T-helper 17 cell (primary cell): ENCODE measurements around the gene AURKAIP1. TPM values are rescaled to one million over a fixed set of nuclear protein-coding genes. Genes with fewer than 3 reads are reported as not detected.

Source experiments
- total RNA-seq, 4 donors: library from RNA in 2 of 4; stranded (reverse) in 2 of 4; gene quantifications; one replicate each; pipeline ENCODE4 v1.2.3 and lab custom pipeline; 2022 to 2026

AURKAIP1 gene
- total RNA-seq, 2 donors from 2014 or later = 58.3 to 62.6 TPM

Other genes with a start within 250 kb of the AURKAIP1 start
- gene TTLL10, start 201.3 kb downstream of the AURKAIP1 start, total RNA-seq = 1 to 10 TPM in 1 of 2 donors, under 1 TPM in 1; 0.86 to 2.5 TPM
- 10 to 100 TPM; 47.9 to 80.4 TPM for gene TNFRSF18, start 168.6 kb downstream of the AURKAIP1 start, total RNA-seq
- 100 to 1,000 TPM in 1 of 2 donors, 10 to 100 TPM in 1; 94.7 to 127 TPM for gene TNFRSF4, start 161.1 kb downstream of the AURKAIP1 start, total RNA-seq
- 100 to 1,000 TPM; 129 to 146 TPM for gene SDF4, start 143.2 kb downstream of the AURKAIP1 start, total RNA-seq
- 1 to 10 TPM; 8.4 to 9.4 TPM for gene B3GALT6, start 143.0 kb downstream of the AURKAIP1 start, total RNA-seq
- gene C1QTNF12, start 128.5 kb downstream of the AURKAIP1 start, total RNA-seq = 1 to 10 TPM in 1 of 2 donors, under 1 TPM in 1; 0.91 to 2.0 TPM
- gene UBE2J2, start 101.4 kb downstream of the AURKAIP1 start, total RNA-seq = 10 to 100 TPM; 50.6 to 57.7 TPM
- gene SCNN1D, start 94.8 kb downstream of the AURKAIP1 start, total RNA-seq = 1 to 10 TPM; 4.6 to 8.0 TPM
- 10 to 100 TPM; 63.5 to 66.2 TPM for gene ACAP3, start 67.3 kb downstream of the AURKAIP1 start, total RNA-seq
- gene PUSL1, start 66.6 kb downstream of the AURKAIP1 start, total RNA-seq = 10 to 100 TPM; 10.6 to 14.9 TPM
- gene INTS11, start 50.5 kb downstream of the AURKAIP1 start, total RNA-seq = 100 to 1,000 TPM; 130 to 132 TPM
- 10 to 100 TPM; 14.3 to 15.7 TPM for gene CPTP, start 50.4 kb downstream of the AURKAIP1 start, total RNA-seq
- under 1 TPM; 0.72 to 0.96 TPM for gene TAS1R3, start 43.9 kb downstream of the AURKAIP1 start, total RNA-seq
- gene DVL1, start 25.8 kb downstream of the AURKAIP1 start, total RNA-seq = 10 to 100 TPM; 41.0 to 45.8 TPM
- gene MXRA8, start 16.7 kb downstream of the AURKAIP1 start, total RNA-seq = 1 to 10 TPM in 1 of 2 donors, under 1 TPM in 1; 0.42 to 1.0 TPM
- gene CCNL2, start 24.1 kb upstream of the AURKAIP1 start, total RNA-seq = 100 to 1,000 TPM; 231 to 252 TPM
- 10 to 100 TPM; 88.0 to 92.1 TPM for gene MRPL20, start 32.1 kb upstream of the AURKAIP1 start, total RNA-seq
- not detected for gene ANKRD65, start 46.1 kb upstream of the AURKAIP1 start, total RNA-seq
- not detected for gene VWA1, start 60.5 kb upstream of the AURKAIP1 start, total RNA-seq
- 1 to 10 TPM in 1 of 2 donors, under 1 TPM in 1; 0.13 to 2.9 TPM for gene ATAD3C, start 74.5 kb upstream of the AURKAIP1 start, total RNA-seq
- gene ATAD3B, start 96.6 kb upstream of the AURKAIP1 start, total RNA-seq = 10 to 100 TPM; 41.7 to 45.1 TPM
- 10 to 100 TPM; 20.3 to 23.3 TPM for gene ATAD3A, start 137.0 kb upstream of the AURKAIP1 start, total RNA-seq
- under 1 TPM in 1 of 2 donors, not detected in 1; 0.44 TPM for gene TMEM240, start 165.4 kb upstream of the AURKAIP1 start, total RNA-seq
- 100 to 1,000 TPM in 1 of 2 donors, 10 to 100 TPM in 1; 99.3 to 103 TPM for gene SSU72, start 199.7 kb upstream of the AURKAIP1 start, total RNA-seq
- gene FNDC10, start 224.9 kb upstream of the AURKAIP1 start, total RNA-seq = 1 to 10 TPM; 3.3 to 3.4 TPM
- 10 to 100 TPM; 42.0 to 50.0 TPM for gene MIB2, start 240.3 kb upstream of the AURKAIP1 start, total RNA-seq